ENCODE results near the gene SNCB. TPM values are rescaled to one million over a fixed set of nuclear protein-coding genes. Genes with fewer than 3 reads are reported as not detected.

Gene SNCB
- total and polyA plus RNA-seq, 2 of the 8 experiments (the other 6 are each of a cell fraction or from before 2014, with no cell fraction given) = 4.2 to 5.9 TPM

- Histone ChIP-seq H2BK120ac (replicated peaks; ENCODE audit: low read depth, low read length) (no peak overlapping the region), H3K36me3 (ENCODE audit: control insufficient read depth in 2 of 4, insufficient read depth in 4 of 4, low read length in 3 of 4) (peaks cover 0 to 6% (median 2%) of the 10 kb centered on the region in 4 experiments; a peak in 3 of 8 replicates), H3K27ac (ENCODE audit: low read depth, low read length) (no peak overlapping the region), H2AK5ac (ENCODE audit: low read depth, low read length) (no peak overlapping the region), H4K20me1 (replicated peaks in 1 of 2; ENCODE audit: control insufficient read depth in 1 of 2, insufficient read depth in 2 of 2, low read length in 2 of 2) (peaks cover 0 to 10% of the 10 kb centered on the region in 2 experiments), H4K5ac (ENCODE audit: insufficient read length, low read depth, low read length) (no peak overlapping the region), H3K4me1 (replicated peaks in 1 of 4; ENCODE audit: control insufficient read depth in 3 of 4, insufficient read depth in 4 of 4, low read length in 3 of 4) (peaks cover 0 to 13% (median 3%) of the 10 kb centered on the region in 4 experiments; a peak in 4 of 7 replicates), H3K9ac (replicated peaks in 1 of 4; ENCODE audit: extremely low read depth in 1 of 4, low read depth in 3 of 4, low read length in 3 of 4) (no peak overlapping the region), H4K91ac (replicated peaks; ENCODE audit: insufficient read length, low read length) (no peak overlapping the region), H3K56ac (replicated peaks; ENCODE audit: insufficient read length, low read depth, low read length) (no peak overlapping the region), H3K27me3 (replicated peaks in 1 of 4; ENCODE audit: control insufficient read depth in 3 of 4, extremely low read depth in 1 of 4, insufficient read depth in 3 of 4, low read length in 3 of 4) (no peaks in the 10 kb centered on the region), H3K9me3 (ENCODE audit: insufficient read depth in 2 of 2, low read depth in 1 of 2, low read length in 1 of 2) (no peaks in the 10 kb centered on the region), H2AFZ (ENCODE audit: low read length) (no peak overlapping the region), H2BK5ac (ENCODE audit: low read depth, low read length) (no peak overlapping the region), H3K4me3 (ENCODE audit: extremely low read depth in 1 of 4, insufficient read depth in 2 of 4, low read depth in 3 of 4, low read length in 4 of 4) (no peak overlapping the region), H2BK20ac (ENCODE audit: low read length) (no peak overlapping the region), H3K23ac (ENCODE audit: insufficient read length) (no peak overlapping the region), H2BK15ac (ENCODE audit: low read length) (no peak overlapping the region), H3K14ac (ENCODE audit: insufficient read length) (no peak overlapping the region), H3K79me2 (ENCODE audit: control insufficient read depth in 1 of 2, insufficient read depth in 2 of 2, low read length in 2 of 2) (peaks cover 0 to 13% of the 10 kb centered on the region in 2 experiments; a peak in 1 of 4 replicates), H3K4ac (replicated peaks; ENCODE audit: insufficient read length, low read depth, low read length) (no peak overlapping the region), H4K8ac (ENCODE audit: extremely low read depth, insufficient read depth, low read length) (no peak overlapping the region), H3K79me1 (ENCODE audit: low read depth, low read length) (peaks cover 6% of the 10 kb centered on the region), H3K18ac (ENCODE audit: extremely low read depth, low read length) (no peak overlapping the region), H3K23me2 (ENCODE audit: low read depth, low read length) (peaks cover 4% of the 10 kb centered on the region; the same call in 1 of the 2 replicates), H3K4me2 (ENCODE audit: insufficient read depth in 1 of 2, low read depth in 2 of 2, low read length in 2 of 2) (no peak overlapping the region), H2BK12ac (ENCODE audit: low read depth, low read length) (no peak overlapping the region)
- FAIRE-seq (no peak), DNase-seq (ENCODE audit: low read depth in 1 of 2, low spot score in 2 of 2) (no peak)
- ChIA-PET CTCF (ENCODE audit: partially characterized antibody) (interaction anchor here (1.6 to 35.1 kb wide), 2 partner anchors 32 to 458 kb away, joined by 4 to 859 read pairs; no protein-coding TSS in a partner anchor), POLR2A (ENCODE audit: partially characterized antibody) (interaction anchor here (0.8 kb wide), 1 partner anchor 442 kb away, joined by 3 read pairs; no protein-coding TSS in a partner anchor)
- WGBS, 2 experiments (ENCODE audit: extremely low coverage in 1 of 2, insufficient coverage in 1 of 2, insufficient read length in 1 of 2, insufficient replicate concordance in 2 of 2, low coverage in 1 of 2, low lambda C conversion rate in 2 of 2, missing lambda C conversion rate in 1 of 2) = 89% methylated on average over 13 of the region's 14 CpGs; no CpG with 5 or more reads in 1 of the 2 experiments
- TF ChIP-seq SAP30 (IDR thresholded peaks at IDR 0.05; ENCODE audit: insufficient read depth, insufficient replicate concordance, low read length) (no peak), TBP (IDR thresholded peaks at IDR 0.05; ENCODE audit: low read depth, low read length) (no peak)
Observed at GRCh38 chr5:176654856-176655255, 24.5 kb upstream of the SNCB start.
